Activated CD4-positive, alpha-beta T cell treated with anti-CD3 and anti-CD28 coated beads for 4 hours (primary cell): ENCODE measurements around the gene SPINT2.
A peak's percentile ranks its signal among the peaks of the same experiment; 100 is the strongest.
"Not testable (repeated sequence)": the region's sequence is repeated elsewhere in the genome, so short reads cannot be mapped to it uniquely, and the experiment has no call there.

Experiments
- DNase-seq, 2 donors: peaks; one replicate each; pipeline ENCODE4 v3.0.0-alpha.2; 2020

Gene SPINT2

DNA sequence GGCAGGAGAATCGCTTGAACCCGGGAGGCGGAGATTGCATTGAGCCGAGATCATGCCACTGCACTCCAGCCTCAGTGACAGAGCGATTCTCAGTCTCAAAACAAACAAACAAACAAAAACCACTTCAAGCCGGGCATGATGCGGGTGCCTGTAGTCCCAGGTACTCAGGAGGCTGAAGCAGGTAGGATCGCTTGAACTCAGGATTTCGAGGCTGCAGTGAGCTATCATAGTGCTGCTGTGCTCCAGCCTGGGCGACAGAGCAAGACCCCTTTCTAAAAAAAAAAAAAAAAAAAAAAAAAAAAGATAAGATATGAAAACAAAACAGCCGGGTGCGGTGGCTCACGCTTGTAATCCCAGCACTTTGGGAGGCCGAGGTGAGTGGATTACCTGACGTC is 21.1 kb upstream of the SPINT2 start:
- DNase-seq: no peak

DNA sequence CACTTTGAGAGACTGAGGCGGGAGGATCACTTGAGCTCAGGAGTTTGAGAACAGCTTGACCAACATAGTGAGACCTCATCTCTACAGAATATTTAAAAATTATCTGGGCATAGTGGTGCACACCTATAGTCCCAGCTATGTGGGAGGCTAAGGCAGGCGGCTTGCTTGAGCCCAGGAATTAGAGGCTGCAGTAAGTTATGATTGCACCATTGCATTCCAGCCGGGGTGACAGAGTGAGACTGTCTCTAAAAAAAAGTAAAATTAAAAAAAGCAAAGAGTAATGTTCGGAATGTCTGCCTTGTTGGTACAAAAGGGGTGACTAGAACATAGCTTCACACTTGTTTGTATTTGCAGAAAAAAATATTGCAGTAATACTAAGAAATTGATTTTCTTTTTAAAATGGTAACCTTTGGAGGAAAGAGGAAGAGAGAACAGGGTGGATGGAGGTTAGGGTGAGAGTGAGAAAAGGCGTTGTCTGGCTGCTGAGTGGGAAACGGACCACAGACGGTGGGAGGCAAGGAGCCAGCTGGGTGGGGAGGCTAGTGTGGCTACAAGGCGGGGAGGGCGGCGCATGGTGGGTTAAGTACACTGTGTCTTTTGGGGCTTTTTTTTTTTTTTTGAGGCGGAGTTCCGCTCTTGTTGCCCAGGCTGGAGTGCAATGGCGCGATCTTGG is 18.4 kb upstream of the SPINT2 start:
- DNase-seq: no peak

DNA sequence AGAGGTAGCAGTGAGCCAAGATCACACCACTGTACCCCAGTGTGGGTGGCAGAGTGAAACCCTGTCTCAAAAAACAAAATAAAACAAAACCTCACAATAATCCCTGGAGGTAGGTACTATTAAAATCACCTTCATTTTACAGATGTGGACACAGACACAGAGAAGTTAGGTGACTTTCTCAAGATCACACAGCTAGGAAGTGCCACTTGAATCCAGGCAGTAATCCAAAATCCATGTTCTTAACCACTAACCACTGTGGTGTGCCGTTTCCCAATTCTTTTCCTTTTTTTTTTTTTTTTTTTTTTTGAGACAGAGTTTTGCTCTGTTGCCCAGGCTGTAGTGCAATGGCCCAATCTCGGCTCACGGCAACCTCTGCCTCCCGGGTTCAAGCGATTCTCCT is 17.2 kb upstream of the SPINT2 start:
- no peak for DNase-seq

DNA sequence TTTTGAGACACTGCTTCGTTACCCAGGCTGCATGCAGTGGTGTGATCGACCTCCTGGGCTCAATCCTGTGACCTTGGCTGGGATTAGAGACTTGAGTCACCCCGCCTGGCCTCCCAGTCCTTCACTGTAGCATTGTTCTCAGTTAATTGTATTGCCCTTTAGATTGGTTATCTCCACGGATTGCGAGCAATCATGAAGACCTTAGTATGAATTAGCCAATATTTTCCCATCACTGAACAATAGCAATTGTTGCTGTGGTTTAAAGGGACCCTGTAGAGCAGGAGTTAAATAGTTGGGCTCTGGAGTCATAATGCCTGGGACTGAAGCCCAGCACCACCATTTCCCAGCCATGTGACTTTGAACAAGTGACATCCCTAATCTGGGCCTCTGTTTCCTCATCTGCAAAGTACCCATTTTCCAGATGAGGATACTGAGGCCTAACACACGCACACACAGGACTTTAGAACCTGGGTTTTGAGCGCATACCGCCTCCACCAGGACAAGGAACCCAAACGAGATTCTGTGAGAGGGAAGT is 16.6 kb upstream of the SPINT2 start:
- DNase-seq: no peak

DNA sequence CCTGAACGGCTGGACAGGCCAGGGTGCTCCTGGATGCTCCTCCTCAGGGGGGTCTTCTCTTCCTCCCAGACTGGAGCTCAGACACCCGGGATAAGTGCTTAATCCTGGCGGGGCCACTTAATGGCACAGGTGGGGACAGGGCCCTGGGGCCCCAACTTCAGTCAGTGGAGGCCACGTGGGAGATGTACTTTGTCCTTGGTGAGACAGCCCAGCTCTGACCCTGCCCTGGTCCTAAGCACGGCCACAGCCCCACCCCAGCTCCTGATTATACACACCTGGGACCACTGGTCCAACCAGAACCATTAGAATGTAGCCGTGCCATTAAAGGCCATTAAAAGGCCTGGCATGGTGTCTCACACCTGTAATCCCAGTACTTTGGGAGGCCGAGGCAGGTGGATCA is 16.0 kb upstream of the SPINT2 start:
- no peak for DNase-seq

DNA sequence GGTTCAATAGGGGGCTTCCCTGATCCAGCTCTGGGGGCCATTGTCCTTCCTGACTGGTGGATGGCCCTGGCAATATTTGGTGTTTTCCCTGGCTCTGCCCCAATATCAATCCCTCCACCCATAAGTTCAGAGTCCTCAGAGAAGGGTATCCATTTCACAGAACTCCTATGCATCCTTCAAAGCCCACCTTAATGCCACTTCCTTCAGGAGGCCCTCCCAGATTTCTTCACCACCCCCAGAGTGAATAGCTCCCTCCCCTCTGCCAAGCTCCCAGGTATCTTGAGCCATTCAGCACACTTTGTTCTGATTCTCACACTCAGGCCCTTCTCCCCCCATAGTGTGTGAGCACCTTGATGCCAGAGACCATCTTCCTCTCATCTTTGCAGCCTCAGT is 13.9 kb upstream of the SPINT2 start:
- DNase-seq: no peak

DNA sequence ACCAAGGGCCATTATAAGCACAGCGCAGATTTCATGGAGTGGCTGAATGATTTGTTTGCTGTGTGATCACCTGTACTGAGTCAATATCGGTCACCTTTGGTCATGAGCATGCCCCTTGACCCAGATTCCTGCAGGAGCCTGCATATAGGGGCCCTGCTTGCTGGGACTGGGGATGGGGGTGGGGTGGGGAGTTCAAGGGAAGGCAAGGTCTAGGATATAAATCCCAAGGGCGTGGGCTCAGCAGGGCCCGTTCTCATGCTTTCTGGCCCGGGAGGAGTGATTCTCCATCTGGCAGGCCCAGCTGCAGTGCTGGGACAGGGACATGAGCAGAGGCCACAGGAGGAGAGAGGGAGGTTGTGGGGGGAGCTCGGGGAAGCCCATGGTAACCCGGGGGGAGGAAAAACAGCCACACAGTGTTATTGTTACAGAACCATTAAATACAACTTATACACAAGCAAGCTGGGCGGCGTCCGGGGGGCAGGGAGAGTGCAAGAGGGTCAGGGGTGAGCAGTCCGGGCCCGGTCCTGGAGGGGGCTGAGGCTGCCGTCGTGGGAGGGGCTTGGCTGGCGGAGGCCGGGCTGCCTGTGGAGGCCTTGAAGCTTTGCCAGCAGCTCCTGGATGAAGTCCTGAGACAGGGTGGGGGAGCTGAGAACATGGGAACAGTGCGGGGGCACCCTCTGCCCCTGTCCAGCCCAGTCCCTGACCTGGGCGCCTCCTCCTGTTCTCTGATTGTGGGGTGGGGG is 13.4 kb upstream of the SPINT2 start:
- no peak for DNase-seq

DNA sequence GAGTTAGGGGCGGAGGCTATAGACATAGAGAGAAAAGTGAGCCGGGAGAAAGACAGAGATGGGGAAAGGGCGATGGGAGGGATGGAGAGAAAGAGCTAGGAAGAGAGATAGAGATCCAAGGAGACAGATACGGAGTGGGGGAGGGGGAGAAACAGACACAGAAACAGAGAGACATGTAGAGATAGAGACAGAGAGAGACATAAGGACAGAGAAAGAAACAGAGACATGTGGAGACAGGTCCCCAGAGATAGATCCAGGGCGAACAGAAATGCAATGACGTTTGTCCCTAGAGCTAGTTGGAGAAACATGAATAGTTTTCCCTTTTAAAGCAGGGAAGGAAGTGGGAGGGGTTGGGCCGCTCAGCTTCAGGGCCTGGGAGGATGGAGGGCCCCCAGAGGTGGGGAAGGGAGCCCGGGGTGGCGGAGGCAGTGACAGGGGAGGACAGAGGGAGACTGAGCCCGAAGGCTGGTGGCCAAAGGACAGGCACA is 12.8 kb upstream of the SPINT2 start:
- DNase-seq: no peak

DNA sequence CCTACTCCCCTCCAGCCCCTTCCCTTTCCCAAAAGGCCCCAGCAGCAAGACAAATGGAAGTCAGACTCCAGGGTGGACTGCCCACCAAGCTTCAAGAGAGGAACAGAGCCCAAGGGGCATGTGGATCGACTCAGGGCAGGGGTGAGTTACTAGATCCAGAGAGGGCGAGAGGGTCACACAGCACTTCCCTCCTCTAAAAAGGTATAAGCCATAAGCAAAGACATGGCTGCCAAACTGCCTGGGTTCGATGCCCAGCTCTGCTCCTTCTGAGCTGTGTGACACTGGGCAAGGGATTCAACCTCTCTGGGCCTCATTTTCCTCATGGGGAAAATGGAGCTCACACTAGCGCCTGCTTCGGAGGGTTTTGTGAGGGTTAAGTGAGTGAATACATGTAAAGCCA is 12.0 kb upstream of the SPINT2 start:
- DNase-seq: no peak

DNA sequence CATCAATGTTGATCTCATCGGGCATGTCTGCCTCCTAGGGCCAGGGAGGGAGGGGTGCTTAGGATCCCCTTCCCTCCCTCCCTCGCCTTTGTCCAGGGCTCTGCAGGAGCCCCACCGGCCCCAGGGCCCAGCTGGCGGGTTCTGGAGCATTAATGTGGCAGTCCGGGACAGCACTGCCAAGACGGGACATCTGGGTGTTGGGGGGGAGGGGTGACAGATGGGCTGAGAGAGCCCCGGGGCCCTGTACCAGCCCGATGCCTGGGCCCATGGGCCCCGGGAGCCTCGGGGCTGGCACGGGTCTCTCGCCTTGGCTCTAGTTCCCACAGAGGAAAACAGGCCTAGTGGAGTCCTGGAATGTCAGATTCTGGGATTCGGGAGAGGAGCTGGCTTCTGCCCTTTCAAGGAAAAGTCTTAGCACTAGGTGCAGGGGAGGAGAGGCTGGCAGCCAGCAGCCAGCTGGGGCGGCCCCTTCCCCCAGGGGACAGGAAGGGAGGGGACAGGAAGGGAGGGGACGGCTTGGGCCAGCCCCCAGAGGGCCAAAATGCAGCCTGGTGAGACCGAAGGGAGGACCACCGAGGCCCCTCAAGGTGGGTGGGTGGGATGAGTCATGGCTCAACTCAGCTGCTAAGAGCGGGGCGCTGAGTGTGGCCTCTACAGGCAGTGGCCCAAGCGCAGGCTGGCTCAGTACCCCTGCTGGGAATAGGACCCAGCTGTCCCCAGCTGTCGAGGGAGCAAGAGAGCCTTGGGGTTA is 11.3 kb upstream of the SPINT2 start:
- DNase-seq: no peak

DNA sequence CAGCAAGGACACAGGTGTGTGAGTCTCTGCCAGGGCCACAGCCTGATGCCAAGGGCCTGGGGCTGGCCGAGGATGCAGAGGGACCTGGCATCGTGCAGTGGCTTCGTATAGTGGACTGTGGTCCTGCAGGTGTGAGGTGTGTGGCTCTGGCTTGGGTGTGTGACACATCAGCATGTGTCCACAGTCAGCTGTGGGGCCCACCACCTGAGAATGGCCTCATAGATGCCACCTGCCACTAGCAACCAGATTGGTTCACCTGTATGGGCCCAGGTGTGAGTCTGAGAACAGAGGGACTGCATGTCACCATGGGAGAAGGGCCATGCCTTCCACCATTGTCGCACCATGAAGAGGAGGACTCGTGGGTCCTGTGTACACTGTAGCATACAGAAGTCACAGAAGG is 10.6 kb upstream of the SPINT2 start:
- DNase-seq: no peak

DNA sequence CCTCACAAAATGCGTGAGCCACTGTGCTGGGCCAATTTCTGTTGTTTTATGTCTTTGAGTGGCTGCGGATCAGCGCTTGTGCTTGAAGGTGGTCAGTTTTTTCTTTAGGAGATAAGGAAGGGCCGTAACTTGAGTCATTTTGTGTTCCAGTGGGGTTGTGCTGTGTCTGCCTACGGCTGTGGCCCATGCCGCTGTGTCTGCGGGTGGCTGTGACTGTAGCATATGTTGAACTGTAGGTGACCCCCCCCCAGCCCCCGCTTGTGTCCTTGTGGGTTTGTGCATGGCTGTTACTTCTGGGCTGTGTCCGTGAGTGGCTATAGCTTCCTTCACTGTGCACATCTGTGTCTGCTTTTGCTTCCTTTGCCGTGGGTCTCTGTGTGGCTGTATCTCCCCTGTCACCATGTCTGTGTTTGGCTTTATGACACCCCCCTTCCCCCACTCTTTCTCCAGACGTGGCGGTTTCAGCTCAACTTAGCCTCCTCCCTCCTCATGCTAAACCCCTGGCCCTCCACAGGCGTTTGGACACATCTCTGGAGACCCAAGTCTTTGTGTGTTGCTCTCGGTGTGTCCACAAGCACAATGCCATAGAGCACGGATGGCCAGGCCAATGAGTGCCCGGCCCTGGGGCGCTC is 8.9 kb upstream of the SPINT2 start:
- no peak for DNase-seq

DNA sequence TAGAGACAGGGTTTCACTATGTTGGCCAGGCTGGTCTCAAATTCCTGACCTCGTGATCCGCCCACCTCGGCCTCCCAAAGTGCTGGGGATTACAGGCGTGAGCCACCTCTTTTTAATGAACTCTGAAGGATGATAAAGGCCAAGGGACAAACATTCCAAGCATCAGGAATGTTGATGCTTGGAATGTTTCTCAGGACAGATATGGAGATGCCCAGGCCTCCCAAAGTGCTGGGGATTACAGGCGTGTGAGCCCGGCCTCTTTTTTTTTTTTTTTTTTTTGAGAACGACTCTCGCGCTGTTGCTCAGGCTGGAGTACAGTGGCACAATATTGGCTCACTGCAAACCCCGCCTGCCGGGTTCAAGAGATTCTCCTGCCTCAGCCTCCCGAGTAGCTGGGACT is 2.4 kb upstream of the SPINT2 start:
- DNase-seq: not testable (repeated sequence)

DNA sequence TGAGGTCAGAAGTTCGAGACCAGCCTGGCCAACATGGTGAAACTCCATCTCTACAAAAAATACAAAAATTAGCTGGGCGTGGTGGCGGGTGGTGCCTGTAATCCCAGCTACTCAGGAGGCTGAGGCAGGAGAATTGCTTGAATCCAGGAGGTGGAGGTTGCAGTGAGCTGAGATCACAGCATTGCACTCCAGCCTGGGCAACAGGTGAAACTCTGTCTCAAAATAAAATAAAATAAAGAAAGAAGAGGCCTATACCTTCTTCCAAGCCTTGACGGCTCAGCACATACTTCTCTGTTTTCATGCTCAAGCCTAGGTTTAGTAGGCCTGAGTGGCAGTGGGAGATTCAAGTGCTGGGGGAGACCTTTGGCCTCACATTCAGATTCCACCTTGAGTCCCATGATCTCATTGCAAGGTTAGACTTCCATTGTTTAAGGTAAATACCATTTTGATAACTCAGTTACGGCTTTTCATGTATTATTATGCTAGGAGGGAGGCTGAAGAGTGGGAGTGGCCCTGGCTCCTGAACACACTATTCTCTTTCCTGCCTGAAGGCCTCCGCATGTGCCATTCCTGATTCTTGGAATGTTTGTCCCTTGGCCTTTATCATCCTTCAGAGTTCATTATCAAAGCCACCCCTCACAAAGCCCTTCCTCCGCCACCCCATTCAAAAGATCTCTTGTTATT is 1.6 kb upstream of the SPINT2 start:
- DNase-seq: no peak

DNA sequence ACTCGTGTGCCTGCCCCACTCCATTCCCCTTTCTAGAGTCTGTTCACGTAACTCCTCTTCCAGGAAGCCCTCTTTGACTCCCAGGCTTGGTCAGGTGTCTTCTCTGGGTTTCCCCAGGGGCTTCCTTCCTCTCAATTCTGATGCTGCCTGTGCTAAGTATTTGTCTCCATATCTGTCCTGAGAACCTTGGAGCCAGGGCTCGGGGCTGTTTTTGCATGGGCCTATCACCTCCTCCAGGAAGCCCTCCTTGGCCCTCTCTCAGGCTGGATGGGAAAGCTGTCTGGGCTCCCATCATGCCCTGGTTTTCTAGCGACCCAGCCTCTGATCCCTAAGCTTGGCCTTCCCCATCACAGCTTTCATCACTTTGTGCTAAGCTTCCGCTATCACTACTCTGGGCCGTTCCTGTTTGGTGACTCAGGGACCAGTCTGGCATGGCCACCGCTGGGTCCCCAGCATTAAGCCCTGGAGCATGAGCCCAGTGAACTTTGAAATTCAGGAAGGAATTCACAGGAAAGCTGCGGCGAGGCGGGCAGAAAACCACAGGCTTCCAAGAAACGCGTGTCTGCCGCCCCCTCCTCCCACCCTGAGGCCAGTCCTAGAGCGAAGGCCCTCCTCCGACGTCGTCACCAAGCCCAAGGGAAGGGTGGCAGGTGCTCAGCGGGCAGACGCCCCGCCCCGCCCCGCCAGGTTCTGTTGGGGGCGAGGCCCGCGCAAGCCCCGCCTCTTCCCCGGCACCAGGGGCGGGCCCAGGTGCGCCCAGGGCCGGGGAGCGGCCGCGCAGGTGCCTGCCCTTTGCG is 486 bp upstream of the SPINT2 start:
- peak; percentile 81 to 82 for DNase-seq

DNA sequence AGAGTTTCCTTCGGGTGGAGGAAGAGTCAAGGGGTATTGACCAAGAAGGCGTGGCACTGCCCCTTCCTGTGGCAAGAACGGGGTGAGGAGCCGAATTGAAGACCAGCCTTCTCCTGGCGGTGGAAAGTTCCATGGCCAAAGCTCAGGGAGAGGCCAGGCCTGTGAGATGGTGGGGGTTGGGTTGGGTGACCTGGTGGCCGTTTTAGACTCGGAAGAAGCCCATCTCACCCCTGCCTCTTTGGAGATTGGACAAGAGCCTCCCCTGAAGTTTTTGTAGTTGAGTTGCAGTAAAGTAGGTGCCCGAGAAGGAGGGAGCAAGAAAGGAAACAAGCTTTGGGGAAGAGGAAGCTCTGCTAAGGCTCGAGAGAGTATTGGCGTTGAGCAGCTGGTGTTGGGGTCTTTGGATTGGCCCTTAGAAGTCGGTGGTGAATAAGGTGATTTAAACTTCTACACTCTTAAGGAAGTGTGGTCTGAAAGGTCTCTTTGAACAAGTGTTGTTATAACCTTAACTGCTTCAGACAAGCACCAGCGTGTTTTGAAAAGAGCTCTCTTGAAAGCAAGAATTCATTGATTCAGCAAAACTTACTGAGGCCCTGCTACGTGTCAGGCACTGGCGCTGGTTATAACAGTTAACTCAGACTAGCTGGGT is 964 bp downstream of the SPINT2 start:
- no peak for DNase-seq

DNA sequence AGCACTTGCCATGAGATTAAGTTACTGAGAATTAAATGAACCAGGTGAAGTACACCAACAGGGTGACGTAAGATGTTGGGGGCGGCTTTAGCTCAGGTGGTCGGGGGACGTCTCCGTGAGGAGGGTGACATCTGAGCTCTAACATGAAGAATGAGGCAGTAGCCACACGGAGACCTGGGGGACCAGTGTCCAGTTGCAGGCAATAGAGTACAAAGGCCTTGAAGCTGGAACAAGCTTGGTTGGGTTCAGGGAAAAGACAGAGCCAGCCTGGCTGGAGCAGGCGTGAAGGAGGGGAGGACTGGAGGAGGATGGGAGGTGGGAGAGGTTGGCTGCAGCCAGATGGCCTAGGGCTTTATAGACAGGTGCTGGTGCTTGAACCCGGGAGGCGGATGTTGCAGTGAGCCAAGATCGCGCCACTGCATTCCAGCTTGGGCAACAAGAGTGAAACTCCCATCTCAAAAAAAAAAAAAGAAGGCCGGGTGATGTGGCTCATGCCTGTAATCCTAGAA is 1.6 kb downstream of the SPINT2 start:
- DNase-seq: no peak

DNA sequence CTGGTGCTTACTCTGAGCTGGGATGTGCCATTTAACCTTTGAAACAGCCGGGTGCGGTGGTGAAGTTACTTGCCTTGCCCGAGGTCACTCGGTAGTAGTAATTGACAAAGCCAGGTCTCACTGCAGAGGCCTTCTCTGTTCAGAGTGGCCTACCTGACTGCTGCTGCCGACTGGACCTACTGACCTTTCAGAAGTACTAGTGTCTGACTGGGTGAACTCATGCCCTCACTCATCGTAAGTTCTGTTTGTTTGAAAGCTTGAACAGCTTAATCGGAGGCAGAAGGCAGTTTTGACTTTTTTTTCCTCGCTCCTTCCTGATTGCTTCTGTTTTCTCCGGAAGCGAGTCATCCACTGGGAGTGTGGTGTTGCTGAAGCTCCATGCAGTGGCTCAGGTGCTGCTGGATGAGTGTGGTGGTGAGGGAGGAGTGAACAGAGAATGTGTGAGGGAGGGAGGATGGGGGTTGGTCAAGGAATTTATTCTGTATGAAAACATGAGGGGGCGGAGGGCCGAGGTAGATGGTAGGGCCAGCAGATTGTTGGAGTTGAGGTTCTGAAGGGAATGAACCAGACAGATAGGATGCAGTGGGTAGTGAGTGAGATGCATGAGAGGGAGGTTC is 2.7 kb downstream of the SPINT2 start:
- no peak for DNase-seq

DNA sequence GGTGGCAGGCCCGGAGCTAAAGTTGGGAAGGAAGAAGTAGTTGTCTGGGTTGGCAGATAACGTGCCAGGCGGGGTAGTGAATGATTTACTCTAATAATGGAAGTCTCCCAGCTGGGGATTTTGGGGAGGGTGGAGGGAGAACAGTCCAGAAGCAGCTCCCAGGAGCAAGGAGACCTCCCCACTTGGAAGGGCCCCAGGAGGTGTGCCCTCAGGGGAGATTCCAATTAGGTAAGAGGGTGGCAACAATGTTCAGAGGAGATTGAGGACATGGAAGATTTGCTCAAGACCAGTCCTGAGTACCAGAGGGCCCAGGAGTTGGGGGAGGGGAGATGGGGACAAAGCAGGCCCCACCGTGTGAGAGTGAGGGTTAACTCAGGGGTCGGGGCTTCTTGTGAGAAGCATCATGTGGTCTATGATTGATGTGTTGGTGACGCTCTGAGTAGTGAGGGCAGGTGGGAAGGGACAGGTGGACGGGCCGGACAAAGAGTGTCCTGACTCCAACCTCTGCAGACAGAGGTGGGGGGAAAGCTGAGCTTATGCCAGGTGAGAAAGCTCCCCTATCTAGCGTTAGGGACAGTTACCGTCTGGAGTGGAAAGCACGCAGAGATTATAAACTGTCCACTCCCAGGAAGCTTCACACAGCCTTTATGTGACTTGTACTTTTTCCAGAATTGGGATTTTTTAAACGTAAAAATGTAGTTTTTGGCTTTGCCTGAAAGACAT is 3.5 kb downstream of the SPINT2 start:
- no peak for DNase-seq

DNA sequence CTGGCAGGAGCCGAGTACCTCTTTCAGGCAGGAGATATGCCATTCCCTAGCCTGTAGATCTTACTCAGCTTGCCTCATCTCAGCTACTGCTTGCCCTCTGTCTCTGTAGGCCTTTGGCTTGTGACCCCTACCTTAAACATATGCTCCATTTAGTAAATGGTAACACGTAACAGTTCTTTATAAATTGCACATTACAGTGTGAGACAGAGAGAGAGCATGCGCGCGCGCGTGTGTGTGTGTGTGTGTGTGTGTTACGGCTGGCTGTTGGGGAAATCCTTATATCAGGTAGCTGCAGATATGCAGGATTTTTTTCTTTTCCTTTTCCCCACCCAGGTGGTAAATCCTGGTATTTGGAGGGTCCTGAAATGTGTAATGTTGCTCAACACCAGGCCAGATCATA is 4.2 kb downstream of the SPINT2 start:
- no peak for DNase-seq
